DND-41 (cell line): ENCODE measurements around the gene DLG2.

Experiments
- EZH2 ChIP-seq: IDR thresholded peaks from 3 replicates; pipeline ENCODE4 v1.6.1; 2012; ENCODE audit warnings: borderline replicate concordance, low read depth, mild to moderate bottlenecking, moderate library complexity, low read length, inconsistent platforms; ENCODE audit not compliant: severe bottlenecking
- TF ChIP-seq, protein P1 (sequence below): IDR thresholded peaks from 2 replicates; pipeline ENCODE4 v1.5.1; 2012; ENCODE audit warnings: borderline replicate concordance, low read length, moderate library complexity, mild to moderate bottlenecking; ENCODE audit not compliant: poor library complexity, severe bottlenecking; ENCODE audit errors: extremely low read depth

DNA sequence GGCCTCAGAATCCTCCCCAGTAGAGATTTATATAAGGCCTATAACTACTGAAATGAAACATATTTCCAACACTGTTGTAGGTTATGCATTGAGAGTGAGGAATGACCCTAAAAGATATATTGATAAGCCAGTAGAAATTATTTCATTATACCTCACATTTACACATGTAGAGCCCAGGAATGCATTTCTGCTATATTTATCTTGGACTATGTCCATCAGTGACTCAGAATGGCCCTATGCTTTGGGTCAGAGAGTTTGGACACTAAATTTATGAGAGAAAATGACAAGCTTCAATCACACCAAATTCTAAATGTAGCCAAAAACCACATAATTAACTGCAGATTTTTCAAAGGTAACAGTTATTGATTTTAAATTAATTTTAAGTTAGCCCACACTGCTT is 761.9 kb downstream of the DLG2 start:
- TF ChIP-seq, protein P1, sequence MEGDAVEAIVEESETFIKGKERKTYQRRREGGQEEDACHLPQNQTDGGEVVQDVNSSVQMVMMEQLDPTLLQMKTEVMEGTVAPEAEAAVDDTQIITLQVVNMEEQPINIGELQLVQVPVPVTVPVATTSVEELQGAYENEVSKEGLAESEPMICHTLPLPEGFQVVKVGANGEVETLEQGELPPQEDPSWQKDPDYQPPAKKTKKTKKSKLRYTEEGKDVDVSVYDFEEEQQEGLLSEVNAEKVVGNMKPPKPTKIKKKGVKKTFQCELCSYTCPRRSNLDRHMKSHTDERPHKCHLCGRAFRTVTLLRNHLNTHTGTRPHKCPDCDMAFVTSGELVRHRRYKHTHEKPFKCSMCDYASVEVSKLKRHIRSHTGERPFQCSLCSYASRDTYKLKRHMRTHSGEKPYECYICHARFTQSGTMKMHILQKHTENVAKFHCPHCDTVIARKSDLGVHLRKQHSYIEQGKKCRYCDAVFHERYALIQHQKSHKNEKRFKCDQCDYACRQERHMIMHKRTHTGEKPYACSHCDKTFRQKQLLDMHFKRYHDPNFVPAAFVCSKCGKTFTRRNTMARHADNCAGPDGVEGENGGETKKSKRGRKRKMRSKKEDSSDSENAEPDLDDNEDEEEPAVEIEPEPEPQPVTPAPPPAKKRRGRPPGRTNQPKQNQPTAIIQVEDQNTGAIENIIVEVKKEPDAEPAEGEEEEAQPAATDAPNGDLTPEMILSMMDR = no peak
- TF ChIP-seq EZH2 = no peak
